Stimulated activated naive CD8-positive, alpha-beta T cell treated with anti-CD3 and anti-CD28 coated beads, Interleukin-15, Interleukin-2, amounts not matched to agents 100 ng/mL and 50 ng/mL, for 24 hours (primary cell): Measurements from ENCODE around the gene MYO7B.

Experiments
- H3K27ac Mint-ChIP-seq: one replicate; pipeline ENCODE4 v1.8.0; 2021; ENCODE audit warnings: mild to moderate bottlenecking, mixed read lengths
- H3K27me3 Mint-ChIP-seq: one replicate; pipeline ENCODE4 v1.8.0; 2021; ENCODE audit warnings: mixed read lengths
- H3K36me3 Mint-ChIP-seq: one replicate; pipeline ENCODE4 v1.8.0; 2021; ENCODE audit warnings: low read depth, mixed read lengths
- H3K4me1 Mint-ChIP-seq: one replicate; pipeline ENCODE4 v1.8.0; 2021; ENCODE audit warnings: low read depth, mixed read lengths
- H3K4me3 Mint-ChIP-seq: one replicate; pipeline ENCODE4 v1.8.0; 2021; ENCODE audit warnings: mild to moderate bottlenecking, mixed read lengths
- H3K9me3 Mint-ChIP-seq: one replicate; pipeline ENCODE4 v1.8.0; 2021; ENCODE audit warnings: mixed read lengths

Gene MYO7B

GRCh38 chr2:127558911-127559310, 23.4 kb downstream of the MYO7B start:
- Mint-ChIP-seq H3K27ac (no peak overlapping the region), H3K27me3 (peaks cover 29% of the 10 kb centered on the region), H3K36me3 (no peaks in the 10 kb centered on the region), H3K4me1 (peaks cover 4% of the 10 kb centered on the region), H3K9me3 (peaks cover 4% of the 10 kb centered on the region), H3K4me3 (no peak overlapping the region)

- Mint-ChIP-seq H3K27me3 (peaks cover 29% of the 10 kb centered on the region), H3K36me3 (no peaks in the 10 kb centered on the region), H3K4me3 (no peak overlapping the region), H3K4me1 (peaks cover 7% of the 10 kb centered on the region), H3K9me3 (peaks cover 4% of the 10 kb centered on the region), H3K27ac (no peak overlapping the region)
Measured at GRCh38 chr2:127559454-127559853, 24.0 kb downstream of the MYO7B start.

GRCh38 chr2:127560201-127560930, 24.9 kb downstream of the MYO7B start:
- no peak overlapping the region for H3K27ac Mint-ChIP-seq
- no peak overlapping the region for H3K4me3 Mint-ChIP-seq
- peaks cover 25% of the 10 kb centered on the region for H3K27me3 Mint-ChIP-seq
- no peaks in the 10 kb centered on the region for H3K36me3 Mint-ChIP-seq
- peaks cover under 1% of the 10 kb centered on the region for H3K9me3 Mint-ChIP-seq
- peaks cover 7% of the 10 kb centered on the region for H3K4me1 Mint-ChIP-seq

- Mint-ChIP-seq H3K9me3 (no peaks in the 10 kb centered on the region), H3K27me3 (peaks cover 22% of the 10 kb centered on the region), H3K4me3 (no peak overlapping the region), H3K36me3 (no peaks in the 10 kb centered on the region), H3K4me1 (peaks cover 7% of the 10 kb centered on the region), H3K27ac (no peak overlapping the region)
Measured at GRCh38 chr2:127560931-127561280, 25.4 kb downstream of the MYO7B start.

- Mint-ChIP-seq H3K27me3 (peaks cover 17% of the 10 kb centered on the region), H3K27ac (no peak overlapping the region), H3K36me3 (no peaks in the 10 kb centered on the region), H3K9me3 (no peaks in the 10 kb centered on the region), H3K4me1 (peaks cover 7% of the 10 kb centered on the region), H3K4me3 (no peak overlapping the region)
Measured at GRCh38 chr2:127561371-127561770, 25.9 kb downstream of the MYO7B start.

GRCh38 chr2:127562936-127563335, 27.5 kb downstream of the MYO7B start:
- no peak overlapping the region for H3K4me3 Mint-ChIP-seq
- H3K27me3 Mint-ChIP-seq, result peaks cover 7% of the 10 kb centered on the region
- H3K4me1 Mint-ChIP-seq, result peaks cover 7% of the 10 kb centered on the region
- H3K9me3 Mint-ChIP-seq, result no peaks in the 10 kb centered on the region
- H3K27ac Mint-ChIP-seq, result no peak overlapping the region
- H3K36me3 Mint-ChIP-seq, result no peaks in the 10 kb centered on the region

- Mint-ChIP-seq H3K27me3 (peaks cover 7% of the 10 kb centered on the region), H3K27ac (no peak overlapping the region), H3K4me1 (peaks cover 7% of the 10 kb centered on the region), H3K4me3 (no peak overlapping the region), H3K9me3 (no peaks in the 10 kb centered on the region), H3K36me3 (no peaks in the 10 kb centered on the region)
Measured at GRCh38 chr2:127563458-127564428, 28.3 kb downstream of the MYO7B start.

GRCh38 chr2:127564429-127565260, 29.2 kb downstream of the MYO7B start:
- H3K9me3 Mint-ChIP-seq, result no peaks in the 10 kb centered on the region
- H3K27me3 Mint-ChIP-seq, result peaks cover 4% of the 10 kb centered on the region
- H3K4me1 Mint-ChIP-seq, result peaks cover 7% of the 10 kb centered on the region
- H3K4me3 Mint-ChIP-seq, result no peak overlapping the region
- H3K36me3 Mint-ChIP-seq, result no peaks in the 10 kb centered on the region
- H3K27ac Mint-ChIP-seq, result no peak overlapping the region

GRCh38 chr2:127565261-127566138, 30.0 kb downstream of the MYO7B start:
- Mint-ChIP-seq H3K4me3 (no peak overlapping the region), H3K27ac (no peak overlapping the region), H3K36me3 (no peaks in the 10 kb centered on the region), H3K4me1 (peaks cover 7% of the 10 kb centered on the region), H3K9me3 (no peaks in the 10 kb centered on the region), H3K27me3 (peaks cover 3% of the 10 kb centered on the region)

- Mint-ChIP-seq H3K4me3 (no peak overlapping the region), H3K36me3 (no peaks in the 10 kb centered on the region)
Measured at GRCh38 chr2:127566139-127566417, 30.6 kb downstream of the MYO7B start.

GRCh38 chr2:127566576-127566975, 31.1 kb downstream of the MYO7B start:
- H3K9me3 Mint-ChIP-seq, result no peaks in the 10 kb centered on the region
- no peak overlapping the region for H3K4me3 Mint-ChIP-seq
- H3K4me1 Mint-ChIP-seq, result peaks cover 7% of the 10 kb centered on the region
- peaks cover 3% of the 10 kb centered on the region for H3K27me3 Mint-ChIP-seq
- no peak overlapping the region for H3K27ac Mint-ChIP-seq
- H3K36me3 Mint-ChIP-seq, result no peaks in the 10 kb centered on the region

More at GRCh38 chr2:127566139-127566417, 30.6 kb downstream of the MYO7B start:
- Mint-ChIP-seq H3K9me3 (no peaks in the 10 kb centered on the region), H3K27me3 (peaks cover 3% of the 10 kb centered on the region), H3K4me1 (peaks cover 7% of the 10 kb centered on the region), H3K27ac (no peak overlapping the region)

GRCh38 chr2:127567351-127567854, 31.9 kb downstream of the MYO7B start:
- no peaks in the 10 kb centered on the region for H3K9me3 Mint-ChIP-seq
- no peaks in the 10 kb centered on the region for H3K36me3 Mint-ChIP-seq
- no peak overlapping the region for H3K27ac Mint-ChIP-seq
- H3K27me3 Mint-ChIP-seq, result peaks cover 3% of the 10 kb centered on the region
- H3K4me3 Mint-ChIP-seq, result no peak overlapping the region
- H3K4me1 Mint-ChIP-seq, result peaks cover 7% of the 10 kb centered on the region

GRCh38 chr2:127568128-127568527, 32.6 kb downstream of the MYO7B start:
- Mint-ChIP-seq H3K9me3 (no peaks in the 10 kb centered on the region), H3K4me3 (no peak overlapping the region), H3K27me3 (no peaks in the 10 kb centered on the region), H3K27ac (no peak overlapping the region), H3K36me3 (no peaks in the 10 kb centered on the region), H3K4me1 (peaks cover 7% of the 10 kb centered on the region)

GRCh38 chr2:127569666-127570065, 34.2 kb downstream of the MYO7B start:
- Mint-ChIP-seq H3K36me3 (no peaks in the 10 kb centered on the region), H3K9me3 (no peaks in the 10 kb centered on the region), H3K4me3 (no peak overlapping the region), H3K4me1 (no peaks in the 10 kb centered on the region), H3K27ac (no peak overlapping the region), H3K27me3 (no peaks in the 10 kb centered on the region)
